Measurements from ENCODE around the gene PSME2. TPM values are rescaled to one million over a fixed set of nuclear protein-coding genes. Genes with fewer than 3 reads are reported as not detected.
A peak's percentile ranks its signal among the peaks of the same experiment; 100 is the strongest.

PSME2 gene
- total RNA-seq, 1 donor from 2014 or later, result 91.8 TPM

DNA sequence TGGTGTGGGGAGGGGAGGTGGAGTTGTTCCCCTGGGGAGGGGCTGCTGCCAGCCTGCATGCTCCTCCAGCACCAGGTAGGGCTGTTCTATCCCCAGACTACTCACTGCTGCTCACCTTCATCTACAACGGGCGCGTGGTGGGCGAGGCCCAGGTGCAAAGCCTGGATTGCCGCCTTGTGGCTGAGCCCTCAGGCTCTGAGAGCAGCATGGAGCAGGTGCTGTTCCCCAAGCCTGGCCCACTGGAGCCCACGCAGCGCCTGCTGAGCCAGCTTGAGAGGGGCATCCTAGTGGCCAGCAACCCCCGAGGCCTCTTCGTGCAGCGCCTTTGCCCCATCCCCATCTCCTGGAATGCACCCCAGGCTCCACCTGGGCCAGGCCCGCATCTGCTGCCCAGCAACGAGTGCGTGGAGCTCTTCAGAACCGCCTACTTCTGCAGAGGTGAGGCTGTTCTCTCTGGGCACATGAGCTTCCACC is 18.1 kb upstream of the PSME2 start:
- no peak for TF ChIP-seq CTCF (IDR thresholded peaks at IDR 0.05)
- DNase-seq (ENCODE audit: extremely low spot score, unreplicated experiment), result no peak
- no peaks in the 10 kb centered on the region for H3K9me3 Mint-ChIP-seq (ENCODE audit: unreplicated experiment)
- H3K4me1 Mint-ChIP-seq (ENCODE audit: unreplicated experiment), result peaks cover 25% of the 10 kb centered on the region
- H3K36me3 Mint-ChIP-seq (ENCODE audit: unreplicated experiment), result peaks cover 45% of the 10 kb centered on the region
- no peak overlapping the region for H3K27ac Mint-ChIP-seq (ENCODE audit: unreplicated experiment)
- no peaks in the 10 kb centered on the region for H3K27me3 Mint-ChIP-seq (ENCODE audit: unreplicated experiment)
- no peak overlapping the region for H3K4me3 Mint-ChIP-seq (ENCODE audit: unreplicated experiment)

DNA sequence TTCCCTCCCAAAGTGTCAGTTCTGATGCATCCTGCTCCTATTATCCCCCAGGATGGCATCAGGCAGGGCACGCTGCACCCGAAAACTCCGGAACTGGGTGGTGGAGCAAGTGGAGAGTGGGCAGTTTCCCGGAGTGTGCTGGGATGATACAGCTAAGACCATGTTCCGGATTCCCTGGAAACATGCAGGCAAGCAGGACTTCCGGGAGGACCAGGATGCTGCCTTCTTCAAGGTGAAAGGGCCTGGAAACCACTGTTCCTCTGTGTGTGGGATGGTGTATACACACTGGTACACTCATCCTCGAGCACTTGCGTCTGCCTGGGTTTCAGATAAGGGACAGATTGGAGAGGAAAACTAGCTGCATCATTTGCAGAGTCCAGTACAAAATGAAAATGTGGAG is 15.7 kb upstream of the PSME2 start:
- Mint-ChIP-seq H3K27ac (ENCODE audit: unreplicated experiment) (peak overlapping the region; percentile 93), H3K4me1 (ENCODE audit: unreplicated experiment) (peaks cover 25% of the 10 kb centered on the region), H3K36me3 (ENCODE audit: unreplicated experiment) (peaks cover 41% of the 10 kb centered on the region), H3K27me3 (ENCODE audit: unreplicated experiment) (no peaks in the 10 kb centered on the region), H3K4me3 (ENCODE audit: unreplicated experiment) (peak overlapping the region; percentile 96), H3K9me3 (ENCODE audit: unreplicated experiment) (no peaks in the 10 kb centered on the region)
- TF ChIP-seq CTCF (IDR thresholded peaks at IDR 0.05), result no peak
- DNase-seq (ENCODE audit: extremely low spot score, unreplicated experiment), result no peak

DNA sequence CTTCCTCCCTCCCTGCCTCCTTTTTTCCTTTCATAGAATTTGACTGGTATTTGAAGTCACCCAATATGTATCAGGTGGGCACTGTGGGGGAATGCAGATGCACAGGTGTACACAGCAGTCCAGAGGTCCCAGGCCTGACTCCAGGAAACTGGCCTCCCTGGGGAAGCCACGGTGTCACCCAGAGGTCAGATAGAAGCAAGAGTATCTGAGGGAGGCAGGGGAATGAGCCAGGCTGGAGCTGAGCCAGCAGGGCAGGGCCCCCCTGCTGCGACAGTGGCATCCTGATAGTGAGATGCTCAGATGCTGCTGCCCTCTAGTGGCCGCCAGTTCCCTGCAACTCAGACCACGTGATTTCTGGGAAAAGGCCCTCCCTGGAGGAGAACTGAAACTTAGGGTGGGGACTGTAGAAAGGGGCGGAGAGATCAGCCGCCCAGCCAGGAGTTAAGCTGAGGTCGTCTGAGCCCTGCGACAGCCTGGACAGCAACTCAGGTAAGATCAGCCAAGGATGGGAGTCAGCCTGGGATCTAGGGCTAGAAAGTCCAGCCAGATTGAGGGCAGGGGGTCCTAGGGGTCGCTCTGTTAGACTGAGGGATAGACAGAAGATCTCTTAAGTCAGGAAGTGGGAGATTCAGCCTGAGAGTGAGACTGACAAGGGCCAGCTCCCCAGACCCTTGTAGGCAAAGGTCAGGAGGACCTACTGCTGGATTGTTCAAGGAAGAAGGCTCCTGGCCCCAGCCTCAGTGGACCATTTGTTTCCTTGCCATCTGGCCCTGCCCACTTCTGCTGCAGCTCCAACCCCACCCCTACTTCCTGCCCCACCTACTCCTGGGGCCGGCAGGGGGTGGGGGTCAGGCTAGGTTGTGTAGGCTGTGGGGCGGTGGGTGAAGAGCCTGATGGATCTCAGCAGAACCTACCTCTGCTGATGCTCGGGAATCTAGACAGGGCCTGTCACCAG is 14.7 kb upstream of the PSME2 start, which contains the start of gene IRF9:
Gene IRF9, plus strand, starts transcription at position 416 of the 955 bp plus-strand sequence. CDS start 880 bp downstream, outside the sequence.
- no peaks in the 10 kb centered on the region for H3K9me3 Mint-ChIP-seq (ENCODE audit: unreplicated experiment)
- H3K4me3 Mint-ChIP-seq (ENCODE audit: unreplicated experiment), result peak within 1 kb of the TSS; percentile 96
- H3K27me3 Mint-ChIP-seq (ENCODE audit: unreplicated experiment), result no peaks in the 10 kb centered on the region
- H3K27ac Mint-ChIP-seq (ENCODE audit: unreplicated experiment), result peak within 1 kb of the TSS; percentile 93
- H3K4me1 Mint-ChIP-seq (ENCODE audit: unreplicated experiment), result peaks cover 25% of the 10 kb centered on the region
- H3K36me3 Mint-ChIP-seq (ENCODE audit: unreplicated experiment), result peaks cover 41% of the 10 kb centered on the region
- peak; percentile 98 for DNase-seq (ENCODE audit: extremely low spot score, unreplicated experiment)
- peak; percentile 94 for TF ChIP-seq CTCF (IDR thresholded peaks at IDR 0.05)

GRCh38 chr14:24160499-24160849 is 14.1 kb upstream of the PSME2 start:
- Mint-ChIP-seq H3K9me3 (ENCODE audit: unreplicated experiment) (no peaks in the 10 kb centered on the region), H3K27me3 (ENCODE audit: unreplicated experiment) (no peaks in the 10 kb centered on the region), H3K36me3 (ENCODE audit: unreplicated experiment) (peaks cover 41% of the 10 kb centered on the region), H3K4me3 (ENCODE audit: unreplicated experiment) (peak overlapping the region; percentile 96), H3K27ac (ENCODE audit: unreplicated experiment) (peak overlapping the region; percentile 20), H3K4me1 (ENCODE audit: unreplicated experiment) (peaks cover 25% of the 10 kb centered on the region)
- no peak for DNase-seq (ENCODE audit: extremely low spot score, unreplicated experiment)
- no peak for TF ChIP-seq CTCF (IDR thresholded peaks at IDR 0.05)

DNA sequence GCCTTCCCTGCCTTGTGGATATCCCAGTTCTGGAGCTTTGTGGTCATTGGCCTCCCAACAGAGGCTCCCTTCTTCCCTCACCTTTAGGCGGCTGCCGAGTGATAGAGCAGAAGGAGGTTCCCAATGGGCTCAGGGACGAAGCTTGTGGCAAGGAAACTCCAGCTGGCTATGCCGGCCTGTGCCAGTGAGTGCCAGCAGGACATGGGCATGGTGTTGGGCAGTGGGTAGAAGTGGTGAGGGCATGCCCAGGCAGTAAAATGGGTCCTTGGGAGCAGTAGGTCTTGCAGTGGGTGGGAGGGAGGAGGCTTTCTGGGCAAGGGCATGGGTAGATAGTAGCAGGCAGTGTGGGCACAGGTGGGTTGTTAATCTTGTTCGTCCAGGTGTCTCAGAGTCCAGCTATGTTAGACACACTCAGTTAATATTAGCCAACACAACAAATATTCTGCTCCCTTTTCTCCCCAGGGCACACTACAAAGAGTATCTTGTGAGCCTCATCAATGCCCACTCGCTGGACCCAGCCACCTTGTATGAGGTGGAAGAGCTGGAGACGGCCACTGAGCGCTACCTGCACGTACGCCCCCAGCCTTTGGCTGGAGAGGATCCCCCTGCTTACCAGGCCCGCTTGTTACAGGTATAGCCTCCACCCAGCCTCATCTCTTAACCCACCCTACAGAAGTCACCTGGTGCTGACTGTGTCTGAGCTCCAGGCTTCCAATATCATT is 13.5 kb upstream of the PSME2 start:
- H3K9me3 Mint-ChIP-seq (ENCODE audit: unreplicated experiment), result no peaks in the 10 kb centered on the region
- no peak for TF ChIP-seq CTCF (IDR thresholded peaks at IDR 0.05)
- DNase-seq (ENCODE audit: extremely low spot score, unreplicated experiment), result no peak
- no peaks in the 10 kb centered on the region for H3K27me3 Mint-ChIP-seq (ENCODE audit: unreplicated experiment)
- H3K36me3 Mint-ChIP-seq (ENCODE audit: unreplicated experiment), result peaks cover 38% of the 10 kb centered on the region
- peaks cover 25% of the 10 kb centered on the region for H3K4me1 Mint-ChIP-seq (ENCODE audit: unreplicated experiment)
- H3K4me3 Mint-ChIP-seq (ENCODE audit: unreplicated experiment), result no peak overlapping the region
- H3K27ac Mint-ChIP-seq (ENCODE audit: unreplicated experiment), result peak overlapping the region; percentile 20
